Urinary bladder (tissue), 4 donors: ENCODE results near the gene WNT5B. TPM values are rescaled to one million over a fixed set of nuclear protein-coding genes. Genes with fewer than 3 reads are reported as not detected.

Source experiments
- DNase-seq: peaks from one replicate; pipeline ENCODE4 v3.0.0-alpha.2; 2015; ENCODE audit errors: extremely low spot score
- H3K27ac ChIP-seq: one replicate; pipeline ENCODE4 v1.5.1; 2013; ENCODE audit warnings: low read depth, mild to moderate bottlenecking, moderate library complexity
- H3K36me3 ChIP-seq: one replicate; pipeline ENCODE4 v1.6.1; 2013; ENCODE audit warnings: mild to moderate bottlenecking, moderate library complexity; ENCODE audit not compliant: insufficient read depth
- H3K4me1 ChIP-seq: one replicate; pipeline ENCODE4 v1.6.1; 2013; ENCODE audit warnings: mild to moderate bottlenecking, moderate library complexity; ENCODE audit not compliant: insufficient read depth
- H3K4me3 ChIP-seq: one replicate; pipeline ENCODE4 v1.5.1; 2013; ENCODE audit warnings: low read depth, low read length
- WGBS: extraction: QIAGEN DNeasy Blood & Tissue Kit; methylation state at CpG from one replicate; pipeline ENCODE4 v1.1.7; 2013; 5-methylcytosine and 5-hydroxymethylcytosine counted together
- polyA plus RNA-seq: library from polyadenylated mRNA; stranded (reverse); fragments of 200-250 nt; gene quantifications from one replicate; pipeline ENCODE4 v1.2.3, GENCODE V29; 2013
- total RNA-seq: library from RNA; depleted of rRNA; stranded (reverse); fragments of >200 nt; gene quantifications from one replicate; pipeline ENCODE4 v1.2.3, GENCODE V29; 2014
- donor health status: healthy with polysubstance abuse.
- donor health status: healthy.

The WNT5B gene
- total and polyA plus RNA-seq, 2 donors: 9.8 to 25.4 TPM

GRCh38 chr12:1629338-1630132 is 504 bp downstream of the WNT5B start:
- H3K27ac ChIP-seq: no peak overlapping the region
- no peaks in the 10 kb centered on the region for H3K36me3 ChIP-seq
- H3K4me3 ChIP-seq: peak overlapping the region; percentile 52
- 7% methylated on average over 32 of the region's 32 CpGs for WGBS
- H3K4me1 ChIP-seq: no peaks in the 10 kb centered on the region
- DNase-seq: no peak

- peak overlapping the region; percentile 52 for H3K4me3 ChIP-seq
- DNase-seq: no peak
- H3K27ac ChIP-seq: no peak overlapping the region
- H3K4me1 ChIP-seq: no peaks in the 10 kb centered on the region
- 3% methylated on average over 58 of the region's 58 CpGs for WGBS
- no peaks in the 10 kb centered on the region for H3K36me3 ChIP-seq
Measured at GRCh38 chr12:1630133-1630826, 1.2 kb downstream of the WNT5B start.

GRCh38 chr12:1630827-1631591 is 2.0 kb downstream of the WNT5B start:
- 60% methylated on average over 23 of the region's 23 CpGs for WGBS
- no peak overlapping the region for H3K27ac ChIP-seq
- no peaks in the 10 kb centered on the region for H3K36me3 ChIP-seq
- no peak overlapping the region for H3K4me3 ChIP-seq
- no peak for DNase-seq
- no peaks in the 10 kb centered on the region for H3K4me1 ChIP-seq

GRCh38 chr12:1632702-1633101 is 3.7 kb downstream of the WNT5B start:
- 89% methylated on average over 14 of the region's 14 CpGs for WGBS
- H3K36me3 ChIP-seq: no peaks in the 10 kb centered on the region
- H3K4me3 ChIP-seq: no peak overlapping the region

GRCh38 chr12:1633459-1633858 is 4.4 kb downstream of the WNT5B start:
- no peak overlapping the region for H3K4me3 ChIP-seq
- no peak overlapping the region for H3K27ac ChIP-seq
- H3K4me1 ChIP-seq: no peaks in the 10 kb centered on the region
- no peak for DNase-seq
- no peaks in the 10 kb centered on the region for H3K36me3 ChIP-seq
- WGBS: 66% methylated on average over 3 of the region's 3 CpGs

More at GRCh38 chr12:1632702-1633101, 3.7 kb downstream of the WNT5B start:
- H3K27ac ChIP-seq: no peak overlapping the region
- no peaks in the 10 kb centered on the region for H3K4me1 ChIP-seq
- DNase-seq: no peak

GRCh38 chr12:1634149-1634548 is 5.1 kb downstream of the WNT5B start:
- 57% methylated on average over 7 of the region's 7 CpGs for WGBS
- H3K36me3 ChIP-seq: no peaks in the 10 kb centered on the region
- no peak for DNase-seq
- H3K4me1 ChIP-seq: no peaks in the 10 kb centered on the region
- H3K27ac ChIP-seq: no peak overlapping the region
- no peak overlapping the region for H3K4me3 ChIP-seq

GRCh38 chr12:1634590-1635191 is 5.7 kb downstream of the WNT5B start:
- H3K4me1 ChIP-seq: no peaks in the 10 kb centered on the region
- no peak overlapping the region for H3K27ac ChIP-seq
- no peak overlapping the region for H3K4me3 ChIP-seq
- WGBS: 40% methylated on average over 16 of the region's 16 CpGs
- DNase-seq: no peak
- no peaks in the 10 kb centered on the region for H3K36me3 ChIP-seq

GRCh38 chr12:1635301-1636095 is 6.5 kb downstream of the WNT5B start:
- H3K4me3 ChIP-seq: no peak overlapping the region
- WGBS: 86% methylated on average over 11 of the region's 11 CpGs
- H3K27ac ChIP-seq: no peak overlapping the region
- no peaks in the 10 kb centered on the region for H3K4me1 ChIP-seq
- no peaks in the 10 kb centered on the region for H3K36me3 ChIP-seq
- no peak for DNase-seq

GRCh38 chr12:1638203-1638602 is 9.2 kb downstream of the WNT5B start:
- no peak overlapping the region for H3K4me3 ChIP-seq
- DNase-seq: no peak
- H3K27ac ChIP-seq: no peak overlapping the region
- H3K4me1 ChIP-seq: no peaks in the 10 kb centered on the region
- H3K36me3 ChIP-seq: no peaks in the 10 kb centered on the region
- whole genome bisulfite sequencing: 81% methylated on average over 5 of the region's 5 CpGs

GRCh38 chr12:1639538-1639937 is 10.5 kb downstream of the WNT5B start:
- DNase-seq: no peak
- Histone ChIP-seq H3K36me3 (no peaks in the 10 kb centered on the region), H3K4me3 (no peak overlapping the region), H3K27ac (no peak overlapping the region), H3K4me1 (no peaks in the 10 kb centered on the region)
- 89% methylated on average over 40 of the region's 40 CpGs for WGBS

GRCh38 chr12:1640328-1641234 is 11.6 kb downstream of the WNT5B start:
- 82% methylated on average over 18 of the region's 18 CpGs for WGBS
- Histone ChIP-seq H3K36me3 (no peaks in the 10 kb centered on the region), H3K4me1 (no peaks in the 10 kb centered on the region), H3K4me3 (no peak overlapping the region), H3K27ac (no peak overlapping the region)
- DNase-seq: no peak

- Histone ChIP-seq H3K4me1 (no peaks in the 10 kb centered on the region), H3K36me3 (no peaks in the 10 kb centered on the region), H3K4me3 (no peak overlapping the region), H3K27ac (no peak overlapping the region)
- DNase-seq: no peak
- WGBS: 79% methylated on average over 7 of the region's 7 CpGs
Measured at GRCh38 chr12:1642513-1642912, 13.5 kb downstream of the WNT5B start.
